ENCODE data around the gene SGPP2. TPM values are rescaled to one million over a fixed set of nuclear protein-coding genes. Genes with fewer than 3 reads are reported as not detected.

SGPP2 gene
- total RNA-seq, 1 experiment from 2014 or later, result not detected

GRCh38 chr2:222544661-222545060 lies 120.3 kb downstream of the SGPP2 start:
- Mint-ChIP-seq H3K4me1 (peaks cover 17 to 20% of the 10 kb centered on the region in 2 experiments), H3K9me3 (no peaks in the 10 kb centered on the region), H3K27me3 (ENCODE audit: low read depth) (peaks cover 9% of the 10 kb centered on the region), H3K27ac (no peak overlapping the region), H3K36me3 (ENCODE audit: insufficient read depth in 1 of 3, low read depth in 3 of 3) (no peaks in the 10 kb centered on the region), H3K4me3 (no peak overlapping the region)
- Histone ChIP-seq H2BK120ac (ENCODE audit: low read depth, low read length, poor library complexity, severe bottlenecking) (no peak overlapping the region), H2AFZ (ENCODE audit: low read length) (no peak overlapping the region), H3K23me2 (ENCODE audit: insufficient read length, low read depth, low read length, poor library complexity, severe bottlenecking) (no peaks in the 10 kb centered on the region), H3K14ac (ENCODE audit: insufficient read depth, low read length) (no peak overlapping the region), H3K4ac (ENCODE audit: low read depth, low read length) (no peak overlapping the region), H3K4me2 (ENCODE audit: insufficient read depth, insufficient read length, low read length) (no peak overlapping the region), H3K27ac (ENCODE audit: insufficient read length, low read depth, low read length) (no peak overlapping the region), H4K8ac (replicated peaks; ENCODE audit: insufficient read length, low read depth, low read length) (no peak overlapping the region), H2BK5ac (ENCODE audit: insufficient read length, low read length) (no peak overlapping the region), H3K9me3 (ENCODE audit: control insufficient read depth, low read depth, low read length) (no peaks in the 10 kb centered on the region), H2BK15ac (ENCODE audit: low read depth, low read length) (no peak overlapping the region), H3T11ph (ENCODE audit: low read length) (no peak overlapping the region), H3K79me2 (ENCODE audit: insufficient read depth, low read length) (no peaks in the 10 kb centered on the region), H3K79me1 (ENCODE audit: insufficient read depth, low read depth, low read length, poor library complexity, severe bottlenecking) (no peaks in the 10 kb centered on the region), H3K18ac (ENCODE audit: insufficient read length, low read depth, low read length) (no peak overlapping the region), H3K9ac (ENCODE audit: extremely low read depth, insufficient read length, low read length) (no peak overlapping the region), H4K5ac (ENCODE audit: insufficient read length, low read depth, low read length) (no peak overlapping the region), H2BK12ac (ENCODE audit: insufficient read length, low read depth, low read length) (no peak overlapping the region), H2BK20ac (ENCODE audit: low read depth, low read length, poor library complexity, severe bottlenecking) (no peak overlapping the region), H3K4me1 (ENCODE audit: insufficient read depth, low read length) (peaks cover 4% of the 10 kb centered on the region), H4K20me1 (ENCODE audit: control insufficient read depth, insufficient read depth, insufficient read length) (no peaks in the 10 kb centered on the region), H2AK5ac (ENCODE audit: insufficient read length, low read length) (no peak overlapping the region), H4K91ac (ENCODE audit: insufficient read length, low read depth, low read length) (no peak overlapping the region), H3K27me3 (ENCODE audit: insufficient read depth, low read length) (no peaks in the 10 kb centered on the region), H3K56ac (ENCODE audit: insufficient read length, low read depth, low read length) (no peak overlapping the region), H3K23ac (ENCODE audit: insufficient read length, low read depth, low read length) (no peak overlapping the region)
- DNase-seq, result no peak
- WGBS (ENCODE audit: extremely low coverage, insufficient read length, low lambda C conversion rate), result no CpG with 5 or more reads among the region's 1 CpG
- TF ChIP-seq CTCF (conservative IDR thresholded peaks at IDR 0.05), result no peak

Measured in H9 (cell line).